K562 (cell line): ENCODE measurements around the gene TRMT1. TPM values are rescaled to one million over a fixed set of nuclear protein-coding genes. Genes with fewer than 3 reads are reported as not detected.

ENCODE experiments used
- FOXK2 ChIP-seq, 2 experiments: fragments of 450-650 bp; IDR thresholded peaks in 1 of 2; conservative IDR thresholded peaks in 1 of 2; 2 replicates each; pipeline ENCODE4 v1.6.1; 2016; ENCODE audit warnings: low read depth in 2 of 2, mild to moderate bottlenecking in 1 of 2
- GABPA ChIP-seq: fragments of 200-800 bp; sonication (Bioruptor generic); conservative IDR thresholded peaks from 2 replicates; pipeline ENCODE4 v1.6.1; 2016; ENCODE audit warnings: low read depth, missing genetic modification characterization, missing compliant biosample characterization
- HDAC2 ChIP-seq: fragments of 450-650 bp; IDR thresholded peaks from 2 replicates; pipeline ENCODE4 v1.6.1; 2016; ENCODE audit warnings: mild to moderate bottlenecking
- HDGF ChIP-seq: fragments of 450-650 bp; IDR thresholded peaks from 2 replicates; pipeline ENCODE4 v1.6.1; 2016
- NRF1 ChIP-seq, 2 experiments: fragments of 450-650 bp; IDR thresholded peaks in 1 of 2; conservative IDR thresholded peaks in 1 of 2; 2 replicates each; pipeline ENCODE4 v1.6.1; 2014; ENCODE audit warnings: mild to moderate bottlenecking in 2 of 2
- RNF2 ChIP-seq: sonication (generic); IDR thresholded peaks from 2 replicates; pipeline ENCODE4 v1.6.1; 2016
- SAFB2 ChIP-seq: fragments of 200-400 bp; formaldehyde crosslinking; IDR thresholded peaks from 2 replicates; pipeline ENCODE4 v1.6.1; 2018; ENCODE audit warnings: borderline replicate concordance, low read length, low read depth, moderate library complexity; ENCODE audit not compliant: severe bottlenecking
- TEAD1 ChIP-seq, 2 experiments: fragments of 450-650 bp in 1 of 2; sonication (generic) in 1 of 2; formaldehyde crosslinking; IDR thresholded peaks; 2 replicates each; pipeline versions ENCODE4 v1.4.0 to v1.8.0; 2020 to 2022; ENCODE audit warnings: mild to moderate bottlenecking in 2 of 2, missing genetic modification reagents in 1 of 2
- TRIM28 ChIP-seq: fragments of 450-650 bp; IDR thresholded peaks from 2 replicates; pipeline ENCODE4 v1.6.1; 2017
- ZNF644 ChIP-seq: fragments of 200-800 bp; sonication (Bioruptor generic); IDR thresholded peaks from 2 replicates; pipeline ENCODE4 v1.6.1; 2016; ENCODE audit warnings: low read depth, missing genetic modification characterization, missing compliant biosample characterization
- ZSCAN29 ChIP-seq: fragments of 450-650 bp; IDR thresholded peaks from 2 replicates; pipeline ENCODE4 v1.6.1; 2017
- polyA plus RNA-seq, 8 experiments: library from polyadenylated mRNA; depleted of rRNA in 4 of 8; stranded (reverse) in 5 of 8; unstranded in 3 of 8; fragments of >200 nt; fragmentation: Nextera tagmentation in 2 of 8; fragmentation: Illumina TruSeq in 1 of 8; extraction: Ambion mirVana in 2 of 8; extraction: Trizol in 1 of 8; gene quantifications; 2 replicates each; pipeline versions ENCODE4 v1.2.1 to v1.2.3, GENCODE V29; 2011 to 2014; ENCODE audit warnings: inconsistent platforms in 1 of 8, missing spikeins in 1 of 8
- total RNA-seq, 7 experiments: library from RNA; depleted of rRNA in 6 of 7; stranded (reverse); fragments of >200 nt in 6 of 7; fragmentation: Illumina TruSeq in 2 of 7; extraction: Trizol in 2 of 7; gene quantifications; 2 replicates each; pipeline versions ENCODE4 v1.2.1 to v1.2.3, GENCODE V29; 2011 to 2021; ENCODE audit warnings: low replicate concordance in 1 of 7
- TF ChIP-seq, protein P1 (sequence below): fragments of 450-650 bp; IDR thresholded peaks from 2 replicates; pipeline ENCODE4 v1.6.1; 2018; ENCODE audit not compliant: partially characterized antibody
- TF ChIP-seq, protein P2 (sequence below), 2 experiments: IDR thresholded peaks in 1 of 2; conservative IDR thresholded peaks in 1 of 2; 2 replicates each; pipeline ENCODE4 v1.6.1; 2016; ENCODE audit warnings: low read depth in 2 of 2, mild to moderate bottlenecking in 1 of 2, missing compliant biosample characterization in 1 of 2, missing genetic modification characterization in 1 of 2, moderate library complexity in 1 of 2
- TF ChIP-seq, protein P3 (sequence below), 2 experiments: IDR thresholded peaks; 2 replicates each; pipeline ENCODE4 v1.6.1; 2012; ENCODE audit warnings: improper control_type of control experiment in 2 of 2, low read depth in 2 of 2, low read length in 2 of 2, borderline replicate concordance in 1 of 2
- TF ChIP-seq, protein P4 (sequence below), 2 experiments: fragments of 200-800 bp in 1 of 2; sonication (Bioruptor generic) in 1 of 2; sonication (generic) in 1 of 2; formaldehyde crosslinking in 1 of 2; IDR thresholded peaks in 1 of 2; conservative IDR thresholded peaks in 1 of 2; 2 replicates each; pipeline versions ENCODE4 v1.5.0 to v1.6.1; 2016 to 2020; ENCODE audit warnings: missing compliant biosample characterization in 1 of 2, missing genetic modification characterization in 1 of 2, missing genetic modification reagents in 1 of 2

TRMT1 gene
- total and polyA plus RNA-seq, 9 of the 15 experiments (the other 6 are each of a cell fraction or from before 2014, with no cell fraction given), result 5.8 to 158 (median 54.3) TPM

DNA sequence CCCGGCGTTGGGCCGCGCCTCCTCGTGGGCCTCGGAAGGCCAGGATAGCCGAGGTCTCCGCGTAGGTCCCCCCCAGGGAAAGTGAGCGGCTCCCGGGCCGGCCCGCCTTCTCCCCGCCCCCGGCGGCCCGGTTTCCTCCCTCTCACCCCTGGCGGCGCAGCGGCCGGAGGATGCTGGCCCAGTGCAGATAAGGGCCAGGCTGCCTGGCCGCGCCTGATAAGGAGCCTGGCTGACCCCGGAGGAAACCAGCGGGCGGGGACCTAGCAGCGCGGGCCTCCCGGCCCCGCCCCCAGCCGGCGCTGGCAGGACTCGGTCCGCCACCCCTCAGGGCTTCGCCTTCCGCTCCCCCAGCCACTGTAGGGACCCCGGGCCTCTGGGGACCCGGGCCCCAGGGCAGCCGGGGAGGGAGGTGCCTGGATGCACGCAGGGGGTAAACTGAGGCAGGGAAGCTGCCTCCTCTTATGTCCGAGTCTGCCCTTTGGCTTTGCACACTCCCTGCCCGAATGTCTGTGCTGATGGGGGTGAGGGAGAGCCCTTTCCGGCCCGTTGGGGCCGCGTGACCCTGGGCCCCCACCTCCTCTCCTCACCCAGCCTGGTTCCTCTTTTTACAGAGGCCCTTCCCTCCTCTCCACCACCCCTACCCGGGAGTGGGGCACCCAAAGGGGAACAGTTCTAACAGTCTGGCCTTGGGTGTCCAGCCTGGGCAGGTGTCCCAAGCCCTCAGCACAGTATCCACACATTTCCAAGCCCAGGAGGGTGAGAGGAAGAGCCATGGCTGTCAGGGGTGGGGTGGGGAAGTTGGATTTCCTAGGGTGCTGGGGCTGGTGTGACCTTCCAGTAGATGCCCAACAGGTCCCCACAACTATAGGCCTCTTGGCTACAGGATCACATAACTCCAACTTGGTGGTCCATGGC lies 13.6 kb downstream of the TRMT1 start, which contains the start of gene LYL1 (continued):
- TF ChIP-seq, protein P1, sequence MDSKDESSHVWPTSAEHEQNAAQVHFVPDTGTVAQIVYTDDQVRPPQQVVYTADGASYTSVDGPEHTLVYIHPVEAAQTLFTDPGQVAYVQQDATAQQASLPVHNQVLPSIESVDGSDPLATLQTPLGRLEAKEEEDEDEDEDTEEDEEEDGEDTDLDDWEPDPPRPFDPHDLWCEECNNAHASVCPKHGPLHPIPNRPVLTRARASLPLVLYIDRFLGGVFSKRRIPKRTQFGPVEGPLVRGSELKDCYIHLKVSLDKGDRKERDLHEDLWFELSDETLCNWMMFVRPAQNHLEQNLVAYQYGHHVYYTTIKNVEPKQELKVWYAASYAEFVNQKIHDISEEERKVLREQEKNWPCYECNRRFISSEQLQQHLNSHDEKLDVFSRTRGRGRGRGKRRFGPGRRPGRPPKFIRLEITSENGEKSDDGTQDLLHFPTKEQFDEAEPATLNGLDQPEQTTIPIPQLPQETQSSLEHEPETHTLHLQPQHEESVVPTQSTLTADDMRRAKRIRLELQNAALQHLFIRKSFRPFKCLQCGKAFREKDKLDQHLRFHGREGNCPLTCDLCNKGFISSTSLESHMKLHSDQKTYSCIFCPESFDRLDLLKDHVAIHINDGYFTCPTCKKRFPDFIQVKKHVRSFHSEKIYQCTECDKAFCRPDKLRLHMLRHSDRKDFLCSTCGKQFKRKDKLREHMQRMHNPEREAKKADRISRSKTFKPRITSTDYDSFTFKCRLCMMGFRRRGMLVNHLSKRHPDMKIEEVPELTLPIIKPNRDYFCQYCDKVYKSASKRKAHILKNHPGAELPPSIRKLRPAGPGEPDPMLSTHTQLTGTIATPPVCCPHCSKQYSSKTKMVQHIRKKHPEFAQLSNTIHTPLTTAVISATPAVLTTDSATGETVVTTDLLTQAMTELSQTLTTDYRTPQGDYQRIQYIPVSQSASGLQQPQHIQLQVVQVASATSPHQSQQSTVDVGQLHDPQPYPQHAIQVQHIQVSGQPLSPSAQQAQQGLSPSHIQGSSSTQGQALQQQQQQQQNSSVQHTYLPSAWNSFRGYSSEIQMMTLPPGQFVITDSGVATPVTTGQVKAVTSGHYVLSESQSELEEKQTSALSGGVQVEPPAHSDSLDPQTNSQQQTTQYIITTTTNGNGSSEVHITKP, result peak; percentile 98
- peak; percentile 89 for TF ChIP-seq GABPA (tag)
- no peak for TF ChIP-seq SAFB2
- TF ChIP-seq, protein P2, sequence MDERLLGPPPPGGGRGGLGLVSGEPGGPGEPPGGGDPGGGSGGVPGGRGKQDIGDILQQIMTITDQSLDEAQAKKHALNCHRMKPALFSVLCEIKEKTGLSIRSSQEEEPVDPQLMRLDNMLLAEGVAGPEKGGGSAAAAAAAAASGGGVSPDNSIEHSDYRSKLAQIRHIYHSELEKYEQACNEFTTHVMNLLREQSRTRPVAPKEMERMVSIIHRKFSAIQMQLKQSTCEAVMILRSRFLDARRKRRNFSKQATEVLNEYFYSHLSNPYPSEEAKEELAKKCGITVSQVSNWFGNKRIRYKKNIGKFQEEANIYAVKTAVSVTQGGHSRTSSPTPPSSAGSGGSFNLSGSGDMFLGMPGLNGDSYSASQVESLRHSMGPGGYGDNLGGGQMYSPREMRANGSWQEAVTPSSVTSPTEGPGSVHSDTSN (CRISPR knock-in tag; IDR thresholded peaks at IDR 0.05; ENCODE audit: low read depth), result no peak
- TF ChIP-seq, protein P2 (tag; conservative IDR thresholded peaks at IDR 0.05; ENCODE audit: low read depth), result no peak; the same call in 1 of the 2 replicates
- TF ChIP-seq, protein P3, sequence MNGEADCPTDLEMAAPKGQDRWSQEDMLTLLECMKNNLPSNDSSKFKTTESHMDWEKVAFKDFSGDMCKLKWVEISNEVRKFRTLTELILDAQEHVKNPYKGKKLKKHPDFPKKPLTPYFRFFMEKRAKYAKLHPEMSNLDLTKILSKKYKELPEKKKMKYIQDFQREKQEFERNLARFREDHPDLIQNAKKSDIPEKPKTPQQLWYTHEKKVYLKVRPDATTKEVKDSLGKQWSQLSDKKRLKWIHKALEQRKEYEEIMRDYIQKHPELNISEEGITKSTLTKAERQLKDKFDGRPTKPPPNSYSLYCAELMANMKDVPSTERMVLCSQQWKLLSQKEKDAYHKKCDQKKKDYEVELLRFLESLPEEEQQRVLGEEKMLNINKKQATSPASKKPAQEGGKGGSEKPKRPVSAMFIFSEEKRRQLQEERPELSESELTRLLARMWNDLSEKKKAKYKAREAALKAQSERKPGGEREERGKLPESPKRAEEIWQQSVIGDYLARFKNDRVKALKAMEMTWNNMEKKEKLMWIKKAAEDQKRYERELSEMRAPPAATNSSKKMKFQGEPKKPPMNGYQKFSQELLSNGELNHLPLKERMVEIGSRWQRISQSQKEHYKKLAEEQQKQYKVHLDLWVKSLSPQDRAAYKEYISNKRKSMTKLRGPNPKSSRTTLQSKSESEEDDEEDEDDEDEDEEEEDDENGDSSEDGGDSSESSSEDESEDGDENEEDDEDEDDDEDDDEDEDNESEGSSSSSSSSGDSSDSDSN (IDR thresholded peaks at IDR 0.05; ENCODE audit: borderline replicate concordance in 1 of 2, low read depth in 2 of 2, low read length in 2 of 2), result peak; percentile 87 to 98; a peak in 3 of 4 replicates
- TF ChIP-seq HDGF, result peak; percentile 92; the same call in 1 of the 2 replicates
- peak; percentile 92 for TF ChIP-seq ZNF644 (tag)
- TF ChIP-seq NRF1 (conservative IDR thresholded peaks at IDR 0.05 in 1 of 2, IDR thresholded peaks at IDR 0.05 in 1 of 2), result peak; percentile 78 to 81
- peak; percentile 87 for TF ChIP-seq HDAC2
- TF ChIP-seq TRIM28, result peak; percentile 22; the same call in 1 of the 2 replicates
- no peak for TF ChIP-seq ZSCAN29
- TF ChIP-seq RNF2, result peak; percentile 95
- TF ChIP-seq, protein P4, sequence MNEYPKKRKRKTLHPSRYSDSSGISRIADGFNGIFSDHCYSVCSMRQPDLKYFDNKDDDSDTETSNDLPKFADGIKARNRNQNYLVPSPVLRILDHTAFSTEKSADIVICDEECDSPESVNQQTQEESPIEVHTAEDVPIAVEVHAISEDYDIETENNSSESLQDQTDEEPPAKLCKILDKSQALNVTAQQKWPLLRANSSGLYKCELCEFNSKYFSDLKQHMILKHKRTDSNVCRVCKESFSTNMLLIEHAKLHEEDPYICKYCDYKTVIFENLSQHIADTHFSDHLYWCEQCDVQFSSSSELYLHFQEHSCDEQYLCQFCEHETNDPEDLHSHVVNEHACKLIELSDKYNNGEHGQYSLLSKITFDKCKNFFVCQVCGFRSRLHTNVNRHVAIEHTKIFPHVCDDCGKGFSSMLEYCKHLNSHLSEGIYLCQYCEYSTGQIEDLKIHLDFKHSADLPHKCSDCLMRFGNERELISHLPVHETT (CRISPR knock-in tag; conservative IDR thresholded peaks at IDR 0.05 in 1 of 2, IDR thresholded peaks at IDR 0.05 in 1 of 2), result peak in 1 of 2 experiments; percentile 98; a peak in 2 of 4 replicates
- TF ChIP-seq TEAD1 (CRISPR knock-in tag; IDR thresholded peaks at IDR 0.05), result peak in 1 of 2 experiments; percentile 63; a peak in 2 of 4 replicates
- peak in 1 of 2 experiments; percentile 62; a peak in 2 of 4 replicates for TF ChIP-seq FOXK2 (conservative IDR thresholded peaks at IDR 0.05 in 1 of 2, IDR thresholded peaks at IDR 0.05 in 1 of 2; ENCODE audit: low read depth in 2 of 2)
